Medulla oblongata (tissue), 1 donor: ENCODE data around the gene ELFN1.
"Not testable (repeated sequence)": the region's sequence is repeated elsewhere in the genome, so short reads cannot be mapped to it uniquely, and the experiment has no call there.

Experiments used
- DNase-seq: peaks from one replicate; pipeline ENCODE4 v3.0.0-alpha.2; 2015; ENCODE audit errors: extremely low spot score

Gene ELFN1

DNA sequence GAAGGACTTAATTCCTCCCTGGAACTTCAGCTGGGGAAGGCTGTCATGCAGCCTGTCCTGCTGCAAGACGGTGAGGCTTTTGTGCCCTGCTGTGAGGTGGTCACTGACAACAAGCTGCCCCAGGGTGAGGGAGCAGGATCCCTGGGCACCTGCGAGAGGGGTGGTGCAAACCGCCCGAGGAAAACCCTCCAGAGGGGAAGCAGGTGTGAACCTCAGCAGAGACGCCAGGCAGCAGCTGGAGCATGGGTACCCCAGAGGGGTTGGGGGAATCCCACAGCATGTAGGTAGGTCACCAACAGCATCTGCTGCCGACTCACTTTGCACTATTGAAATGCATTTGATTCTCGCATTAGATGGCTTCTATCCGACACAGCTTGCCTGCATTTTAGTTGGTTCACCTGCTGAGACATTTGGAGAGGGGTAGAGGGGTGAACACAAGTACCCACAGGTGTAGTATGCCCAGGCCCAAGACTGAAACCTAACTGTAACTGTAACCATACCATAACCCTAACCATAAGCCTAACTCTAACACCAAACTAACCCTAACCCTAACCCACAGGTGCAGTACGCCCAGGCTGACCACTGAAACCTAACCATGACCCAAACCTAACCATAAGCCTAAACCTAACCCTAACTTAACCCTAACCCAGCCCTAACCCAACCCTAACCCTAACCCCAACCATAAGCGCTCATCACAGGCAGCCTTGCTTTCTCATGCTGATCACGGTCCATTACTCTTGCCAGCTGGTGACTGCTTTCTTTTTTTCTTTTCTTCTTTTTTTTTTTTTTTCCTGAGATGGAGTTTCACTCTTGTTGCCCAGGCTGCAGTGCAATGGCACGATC, 85.9 kb downstream of the ELFN1 start:
- DNase-seq = no peak

DNA sequence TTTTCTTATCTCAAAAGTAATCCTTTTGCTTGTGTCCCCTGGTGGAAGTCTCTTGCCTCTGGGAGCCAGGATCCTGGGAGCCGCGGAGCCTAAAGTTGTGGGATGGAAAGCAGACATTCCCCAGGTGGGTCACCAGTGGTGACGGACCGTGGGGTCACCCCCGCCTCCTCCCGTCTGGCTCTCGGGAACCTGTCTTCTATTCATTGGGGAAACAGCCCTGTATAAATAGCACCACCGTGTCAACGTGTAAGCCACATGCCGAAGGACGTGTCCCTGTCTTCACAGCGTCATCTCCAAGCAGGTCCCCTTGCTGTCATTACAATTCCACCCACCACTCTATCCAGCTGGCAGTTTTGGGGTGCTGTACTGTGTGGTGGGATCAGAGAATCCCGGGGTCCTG, 87.5 kb downstream of the ELFN1 start:
- DNase-seq = no peak

- DNase-seq = no peak
Observed at GRCh38 chr7:1758028-1758858, 88.2 kb downstream of the ELFN1 start.

DNA sequence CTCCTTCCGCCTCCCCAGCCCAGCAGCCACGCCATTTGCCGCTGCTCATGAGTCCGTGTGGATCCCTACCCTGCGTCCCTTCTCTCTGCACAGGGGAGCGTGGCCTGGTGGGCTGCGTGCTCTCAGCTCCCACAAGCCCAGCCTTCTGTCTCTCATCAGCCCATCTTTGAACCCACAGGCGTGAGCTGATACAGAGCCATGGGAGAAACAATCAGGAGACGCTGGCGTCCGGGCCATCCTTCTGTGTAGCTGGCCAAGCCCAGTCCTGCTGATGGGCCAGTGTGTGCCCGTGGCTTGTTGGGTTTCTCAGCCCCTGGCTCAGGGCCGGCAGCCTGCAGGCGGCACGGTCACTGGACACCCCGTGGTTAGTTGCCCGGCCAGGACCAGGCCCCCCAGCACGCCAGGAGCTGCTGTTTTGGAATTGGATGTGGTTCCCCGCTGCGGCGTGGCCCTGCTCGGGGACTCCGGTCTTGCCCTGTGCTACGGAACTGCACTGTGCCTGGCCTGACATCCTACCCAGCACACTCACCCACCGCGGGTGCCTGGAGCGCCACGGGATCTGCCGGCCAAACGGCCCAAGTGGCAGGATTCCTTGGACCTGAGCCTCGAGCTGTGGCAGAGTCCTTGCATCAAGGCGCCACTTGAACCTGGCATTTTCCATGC, 88.9 kb downstream of the ELFN1 start:
- peak; percentile 26 for DNase-seq

- no peak for DNase-seq
Observed at GRCh38 chr7:1761097-1761496, 91.0 kb downstream of the ELFN1 start.

DNA sequence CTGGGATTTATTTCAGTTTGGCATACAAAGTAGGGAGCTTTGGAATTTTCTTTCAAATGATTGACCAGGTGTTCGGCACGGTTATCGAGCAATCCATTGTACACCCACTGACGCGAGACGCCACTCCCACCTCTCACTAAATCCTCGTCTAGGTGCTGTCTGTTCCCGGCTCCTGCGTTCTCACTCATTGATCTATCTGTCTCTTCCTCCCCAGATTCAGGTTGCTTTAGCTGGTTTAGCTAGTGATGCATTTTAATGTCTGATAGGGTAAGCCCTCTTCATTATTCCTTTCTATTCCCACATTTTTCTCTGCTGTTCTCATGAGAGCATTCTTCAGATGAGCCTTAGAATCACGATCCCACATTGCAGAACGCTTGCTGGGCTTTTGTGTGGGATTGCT, 91.7 kb downstream of the ELFN1 start:
- no peak for DNase-seq

DNA sequence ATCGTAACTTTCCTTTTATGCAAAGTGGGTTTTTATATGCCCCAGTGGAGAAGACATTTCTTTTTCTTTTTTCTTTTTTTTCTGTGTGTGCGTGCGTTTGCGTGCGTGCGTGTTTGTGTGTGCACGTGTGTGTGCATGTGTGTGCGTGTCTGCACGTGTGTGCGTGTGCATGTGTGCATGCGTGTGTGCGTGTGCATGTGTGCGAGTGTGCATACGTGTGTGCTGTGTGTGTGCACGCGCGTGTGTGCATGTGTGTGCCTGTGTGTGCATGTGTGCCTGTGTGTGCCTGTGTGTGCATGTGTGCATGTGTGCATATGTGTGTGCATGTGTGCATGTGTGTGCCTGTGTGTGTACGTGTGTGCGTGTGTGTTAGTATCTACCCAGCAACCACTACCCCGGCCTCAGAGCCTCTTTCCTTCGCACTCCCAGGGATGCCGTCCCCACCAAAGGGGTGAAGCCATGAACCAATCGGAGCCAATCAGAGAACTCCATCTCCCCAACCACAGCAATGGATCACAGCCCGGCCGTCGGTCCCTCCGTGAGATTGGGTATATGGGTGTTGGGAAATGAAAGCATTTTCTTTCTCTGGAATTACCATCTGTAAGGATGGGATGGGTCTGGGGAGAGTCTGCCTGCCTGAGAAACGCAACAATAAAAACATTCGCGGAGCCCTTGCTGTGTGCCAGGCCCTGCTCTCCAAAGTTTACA, 92.3 kb downstream of the ELFN1 start:
- no peak for DNase-seq

- DNase-seq = no peak
Observed at GRCh38 chr7:1763033-1763432, 93.0 kb downstream of the ELFN1 start.

DNA sequence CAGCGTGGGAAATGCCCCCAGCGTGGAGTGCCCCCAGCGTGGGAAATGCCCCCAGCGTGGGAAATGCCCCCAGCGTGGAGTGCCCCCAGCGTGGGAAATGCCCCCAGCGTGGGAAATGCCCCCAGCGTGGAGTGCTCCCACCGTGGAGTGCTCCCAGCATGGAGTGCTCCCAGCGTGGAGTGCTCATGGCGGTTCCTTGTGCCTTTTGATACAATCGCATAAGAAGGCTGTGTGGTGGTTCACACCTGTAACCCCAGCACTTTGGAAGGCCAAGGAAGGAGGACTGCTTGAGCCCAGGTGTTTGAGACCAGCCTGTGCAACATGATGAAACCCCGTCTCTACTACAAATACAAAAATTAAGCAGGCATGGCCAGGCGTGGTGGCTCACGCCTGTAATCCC, 93.8 kb downstream of the ELFN1 start:
- DNase-seq = not testable (repeated sequence)

GRCh38 chr7:1765336-1765735, 95.3 kb downstream of the ELFN1 start:
- no peak for DNase-seq

DNA sequence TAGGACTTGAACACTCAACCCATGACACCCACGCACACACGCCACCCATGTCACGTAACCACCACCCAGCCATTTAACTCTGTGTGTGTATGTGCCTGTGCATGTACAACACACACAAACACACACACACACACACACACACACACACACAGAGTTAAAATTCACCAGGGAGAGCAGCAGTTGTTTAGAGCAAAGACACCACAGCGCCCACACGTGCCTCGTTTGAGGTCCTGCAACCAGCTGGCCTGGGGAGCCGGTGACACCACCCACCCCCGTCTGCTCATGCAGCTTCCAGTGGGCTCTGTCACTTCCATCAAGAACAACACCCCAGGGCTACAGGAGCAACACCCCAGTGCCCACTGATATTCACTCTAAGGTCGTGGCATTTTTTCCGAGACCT, 97.4 kb downstream of the ELFN1 start:
- no peak for DNase-seq

DNA sequence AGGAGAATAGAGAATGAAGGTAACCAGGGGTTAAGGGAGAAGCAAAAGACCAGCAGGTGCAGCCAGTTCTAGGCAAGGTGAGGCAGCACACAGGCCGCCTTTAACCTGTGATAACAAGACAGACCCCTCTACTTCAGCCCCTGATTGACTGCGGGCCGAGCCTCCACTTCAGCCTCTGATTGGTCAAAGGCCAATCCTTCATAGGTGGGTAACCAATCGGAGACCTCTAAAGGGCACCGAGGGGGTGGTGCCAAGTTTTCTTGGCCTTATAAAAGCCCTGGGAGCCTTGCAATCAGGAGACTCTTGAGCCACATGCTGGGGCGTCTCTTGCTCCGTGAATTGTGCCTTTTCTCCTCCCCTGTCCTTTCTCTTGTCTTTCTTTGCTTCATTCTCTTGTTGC, 98.8 kb downstream of the ELFN1 start:
- no peak for DNase-seq

DNA sequence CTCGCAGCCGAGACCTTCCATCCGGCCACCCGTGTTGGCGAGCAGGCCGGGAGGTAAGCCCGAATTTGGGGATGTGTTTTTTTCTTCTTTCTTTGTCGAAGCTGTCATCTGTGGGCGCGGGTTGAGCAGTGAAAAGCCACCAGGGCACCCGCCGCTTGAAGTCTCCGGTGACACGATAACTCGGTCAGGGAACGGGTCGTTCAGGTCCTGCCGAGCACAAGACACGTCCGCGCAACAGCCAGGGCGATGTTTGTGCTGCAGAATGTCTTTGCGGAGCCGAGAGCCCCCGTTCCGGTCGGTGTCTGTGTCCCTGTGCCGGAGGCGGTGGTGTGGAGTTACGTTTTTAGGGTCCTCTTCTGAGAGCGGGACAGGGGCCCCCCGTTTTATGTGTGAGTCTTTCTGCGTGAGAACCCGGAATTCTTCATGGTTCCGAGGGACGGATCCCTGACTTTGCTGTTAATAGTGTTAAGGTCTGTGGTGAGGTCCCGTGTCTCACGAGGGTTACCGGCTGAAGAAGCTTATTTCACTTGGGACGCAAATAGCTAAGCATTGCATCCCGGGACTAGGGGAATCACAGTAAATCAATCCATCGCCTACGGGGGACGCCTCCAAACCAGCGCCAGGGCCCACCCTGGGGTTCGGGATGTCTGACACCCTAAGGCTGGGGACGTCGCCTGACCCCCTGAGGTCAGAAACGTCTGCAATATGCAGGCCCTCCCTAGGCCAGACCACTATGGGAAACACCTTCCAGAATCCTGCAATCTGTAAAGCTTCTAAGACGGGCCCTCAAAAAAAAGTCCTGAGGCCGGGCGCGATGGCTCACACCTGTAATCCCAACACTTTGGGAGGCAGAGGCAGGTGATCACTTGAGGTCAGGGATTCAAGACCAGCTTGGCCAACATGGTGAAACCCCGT, 99.5 kb downstream of the ELFN1 start:
- no peak for DNase-seq

DNA sequence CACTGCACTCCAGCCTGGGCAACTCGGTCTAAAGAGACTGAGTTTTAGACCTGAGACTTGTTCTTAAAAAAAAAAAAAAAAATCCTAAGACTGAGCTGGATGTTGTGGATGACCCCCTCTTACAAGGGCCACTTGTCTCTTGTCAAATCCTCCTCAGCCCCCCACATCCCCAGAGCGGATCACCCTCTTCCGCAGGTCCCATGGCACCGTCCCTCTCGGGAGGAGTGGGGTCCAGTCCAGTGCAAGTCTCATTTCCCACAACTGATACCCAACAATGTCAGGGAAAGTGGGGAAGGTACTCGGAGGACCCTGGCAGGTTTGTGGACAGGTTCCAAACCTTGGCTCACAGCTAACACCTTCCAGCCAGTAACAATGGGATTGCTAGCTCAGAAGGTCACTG, 100.3 kb downstream of the ELFN1 start:
- DNase-seq = no peak

DNA sequence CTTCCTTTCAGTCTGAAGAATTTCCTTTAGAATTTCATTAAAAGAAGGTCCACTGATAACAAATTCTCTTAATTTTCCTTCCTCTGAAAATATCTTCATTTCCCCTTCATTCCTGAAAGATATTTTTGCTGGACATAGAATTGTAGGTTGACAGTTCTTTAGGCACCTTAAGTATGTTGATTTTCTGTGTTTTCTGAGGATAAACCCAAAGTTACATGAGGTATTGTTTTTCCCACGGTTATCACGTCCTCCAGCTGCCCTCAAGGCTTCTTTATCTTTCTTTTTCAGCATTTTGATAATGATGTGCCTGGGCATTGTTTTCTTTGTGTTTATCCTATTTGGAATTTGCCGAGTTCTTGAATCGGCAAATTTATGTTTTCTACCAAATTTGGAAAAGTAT, 105.3 kb downstream of the ELFN1 start:
- DNase-seq = no peak

DNA sequence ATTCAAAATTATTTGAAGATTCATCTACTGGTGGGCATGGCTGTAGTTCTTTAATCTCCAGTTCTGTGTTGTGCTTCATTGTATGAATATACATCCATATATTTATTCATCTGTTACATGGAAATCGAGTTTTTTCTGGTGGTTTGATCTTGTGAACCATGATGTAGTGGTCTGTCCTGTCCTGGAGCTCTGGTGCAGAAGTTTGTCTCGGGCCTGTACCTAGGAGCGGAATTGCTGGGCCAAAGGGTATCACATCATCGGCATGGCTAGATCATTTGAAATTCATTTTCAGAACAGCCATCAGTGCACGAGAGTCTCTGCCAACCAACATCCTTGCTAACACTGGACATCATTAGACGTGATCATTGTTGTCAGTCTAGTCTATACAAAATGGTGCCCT, 107.0 kb downstream of the ELFN1 start:
- DNase-seq = no peak

DNA sequence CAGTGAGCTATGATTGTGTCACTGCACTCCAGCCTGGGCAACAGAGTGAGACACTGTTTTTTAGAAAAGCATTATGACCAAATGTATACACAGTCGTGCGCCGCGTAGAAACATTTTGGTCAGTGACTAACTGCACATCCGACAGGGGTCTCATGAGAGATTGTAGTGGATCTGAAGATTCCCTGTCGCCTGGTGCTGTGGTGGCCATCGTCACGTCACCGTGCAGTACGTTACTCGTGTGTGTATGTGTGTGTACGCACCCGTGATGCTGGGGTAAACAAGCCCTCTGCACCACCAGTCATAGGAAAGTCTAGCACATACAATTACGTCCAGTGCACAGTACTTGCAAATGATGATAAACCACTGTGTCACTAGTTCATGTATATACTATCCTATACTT, 109.4 kb downstream of the ELFN1 start:
- DNase-seq = no peak

- DNase-seq = no peak
Observed at GRCh38 chr7:1781369-1781768, 111.3 kb downstream of the ELFN1 start.

DNA sequence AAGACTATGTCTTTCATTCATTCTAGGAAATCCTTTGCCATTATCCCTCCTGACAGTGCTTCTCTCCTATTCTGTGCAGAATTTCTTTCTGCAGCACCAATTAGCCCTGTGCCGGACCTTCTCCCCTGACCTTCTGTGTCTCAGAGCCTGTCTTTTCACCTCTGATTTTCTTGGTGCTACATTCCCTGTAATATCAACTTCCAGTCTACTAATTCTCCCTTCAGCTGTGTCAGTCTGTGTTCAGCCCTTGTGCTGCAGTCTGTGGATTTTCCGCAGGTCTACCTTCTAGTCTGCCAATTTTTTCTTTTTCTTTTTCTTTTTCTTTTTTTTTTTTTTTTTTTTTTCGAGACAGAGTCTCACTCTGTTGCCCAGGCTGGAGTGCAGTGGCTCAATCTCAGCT, 115.8 kb downstream of the ELFN1 start:
- no peak for DNase-seq

DNA sequence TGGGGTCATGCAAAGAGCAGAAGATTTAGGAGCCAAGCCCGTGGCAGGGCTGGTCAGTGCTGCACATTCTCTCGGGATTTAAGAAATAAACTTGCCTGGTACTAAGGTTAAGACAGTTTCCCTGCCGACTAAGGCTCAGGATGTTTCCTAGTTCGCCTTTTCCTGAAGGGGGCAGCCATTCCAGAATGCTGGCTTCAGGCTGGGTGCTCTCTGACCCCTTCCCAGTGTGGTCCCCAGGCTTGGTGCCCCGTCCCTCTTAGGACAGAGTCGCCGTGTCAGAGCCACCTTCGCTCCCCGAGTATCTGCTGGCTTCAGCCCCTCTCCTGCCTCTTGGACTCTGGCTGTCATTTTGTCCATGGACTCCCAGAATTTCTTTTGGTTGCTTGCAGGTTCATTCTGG, 117.2 kb downstream of the ELFN1 start:
- DNase-seq = no peak

GRCh38 chr7:1787681-1788235, 117.7 kb downstream of the ELFN1 start:
- DNase-seq = no peak
